Measurements from ENCODE around the gene ARSK. TPM values are rescaled to one million over a fixed set of nuclear protein-coding genes. Genes with fewer than 3 reads are reported as not detected.
"Not testable (repeated sequence)": the region's sequence is repeated elsewhere in the genome, so short reads cannot be mapped to it uniquely, and the experiment has no call there.

The ARSK gene
- total RNA-seq, 1 experiment from 2014 or later, result 6.0 TPM

DNA sequence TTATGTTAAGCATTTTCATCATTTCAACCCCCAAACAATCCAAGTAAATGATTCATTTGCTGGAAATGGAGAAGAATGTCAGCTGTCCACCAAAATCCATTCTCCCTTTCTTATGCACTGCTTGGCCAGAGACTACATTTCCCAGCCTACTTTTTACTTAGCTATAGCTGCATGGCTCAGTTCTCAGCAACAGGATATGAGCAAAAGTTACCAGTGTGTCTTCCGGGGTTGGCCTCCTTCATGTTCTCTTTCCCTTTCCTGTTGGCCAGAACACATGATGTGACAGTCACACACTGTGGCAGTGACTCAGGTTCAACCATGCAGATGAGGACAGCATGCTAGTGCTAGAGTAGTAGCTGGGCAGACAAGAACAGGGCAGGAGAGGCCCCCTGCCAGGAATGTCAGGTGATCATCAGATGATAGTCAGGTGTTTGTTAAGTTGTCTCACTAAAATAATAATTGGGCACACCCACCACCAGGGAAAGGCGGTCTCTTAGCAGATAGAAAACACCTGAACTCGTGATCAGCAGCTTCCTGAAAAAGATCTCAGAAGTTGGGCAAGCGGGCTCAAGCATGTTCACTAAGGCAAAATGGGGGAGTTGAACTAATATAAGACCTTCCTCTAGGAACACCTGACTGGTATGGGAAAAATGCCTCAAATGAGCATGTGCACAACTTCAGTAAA is 77.2 kb downstream of the ARSK start:
- no peak overlapping the region for H3K4me3 ChIP-seq (ENCODE audit: low read depth, low read length, poor library complexity, severe bottlenecking)
- H3K4me1 ChIP-seq (ENCODE audit: insufficient read depth, low read length, poor library complexity, severe bottlenecking), result no peaks in the 10 kb centered on the region
- H3K27ac ChIP-seq (ENCODE audit: low read depth, low read length, poor library complexity, severe bottlenecking), result no peak overlapping the region
- intact Hi-C loops (cut with micrococcal nuclease; ENCODE audit: unreplicated experiment), result no loop called here
- H3K36me3 ChIP-seq (ENCODE audit: insufficient read depth, low read length, poor library complexity, severe bottlenecking), result no peaks in the 10 kb centered on the region
- ChIA-PET POLR2A (ENCODE audit: low non-redundant PET) (no interaction called here), CTCF (no interaction called here)
- TF ChIP-seq, protein P1, sequence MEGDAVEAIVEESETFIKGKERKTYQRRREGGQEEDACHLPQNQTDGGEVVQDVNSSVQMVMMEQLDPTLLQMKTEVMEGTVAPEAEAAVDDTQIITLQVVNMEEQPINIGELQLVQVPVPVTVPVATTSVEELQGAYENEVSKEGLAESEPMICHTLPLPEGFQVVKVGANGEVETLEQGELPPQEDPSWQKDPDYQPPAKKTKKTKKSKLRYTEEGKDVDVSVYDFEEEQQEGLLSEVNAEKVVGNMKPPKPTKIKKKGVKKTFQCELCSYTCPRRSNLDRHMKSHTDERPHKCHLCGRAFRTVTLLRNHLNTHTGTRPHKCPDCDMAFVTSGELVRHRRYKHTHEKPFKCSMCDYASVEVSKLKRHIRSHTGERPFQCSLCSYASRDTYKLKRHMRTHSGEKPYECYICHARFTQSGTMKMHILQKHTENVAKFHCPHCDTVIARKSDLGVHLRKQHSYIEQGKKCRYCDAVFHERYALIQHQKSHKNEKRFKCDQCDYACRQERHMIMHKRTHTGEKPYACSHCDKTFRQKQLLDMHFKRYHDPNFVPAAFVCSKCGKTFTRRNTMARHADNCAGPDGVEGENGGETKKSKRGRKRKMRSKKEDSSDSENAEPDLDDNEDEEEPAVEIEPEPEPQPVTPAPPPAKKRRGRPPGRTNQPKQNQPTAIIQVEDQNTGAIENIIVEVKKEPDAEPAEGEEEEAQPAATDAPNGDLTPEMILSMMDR (conservative IDR thresholded peaks at IDR 0.05; ENCODE audit: low read depth, low read length), result no peak
- TF ChIP-seq EZH2 (IDR thresholded peaks at IDR 0.05; ENCODE audit: borderline replicate concordance, low read depth, low read length, poor library complexity, severe bottlenecking), result no peak
- BruUV-seq (replicated peaks), result no TSS peak
- DNase-seq (ENCODE audit: low spot score), result no peak
- no peaks in the 10 kb centered on the region for H3K9me3 ChIP-seq (ENCODE audit: low read depth, low read length, poor library complexity, severe bottlenecking)
- no peaks in the 10 kb centered on the region for H3K27me3 ChIP-seq (replicated peaks; ENCODE audit: insufficient read depth, low read depth, low read length, poor library complexity)

DNA sequence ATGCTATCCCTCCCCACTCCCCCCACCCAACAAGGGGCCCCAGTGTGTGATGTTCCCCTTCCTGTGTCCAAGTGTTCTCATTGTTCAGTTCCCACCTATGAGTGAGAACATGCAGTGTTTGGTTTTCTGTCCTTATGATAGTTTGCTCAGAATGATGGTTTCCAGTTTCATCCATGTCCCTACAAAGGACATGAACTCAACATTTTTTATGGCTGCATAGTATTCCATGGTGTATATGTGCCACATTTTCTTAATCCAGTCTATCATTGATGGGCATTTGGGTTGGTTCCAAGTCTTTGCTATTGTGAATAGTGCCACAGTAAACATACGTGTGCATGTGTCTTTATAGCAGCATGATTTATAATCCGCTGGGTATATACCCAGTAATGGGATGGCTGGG is 78.0 kb downstream of the ARSK start:
- intact Hi-C loops (cut with micrococcal nuclease; ENCODE audit: unreplicated experiment); H3K9me3 ChIP-seq (ENCODE audit: low read depth, low read length, poor library complexity, severe bottlenecking); H3K27me3 ChIP-seq (replicated peaks; ENCODE audit: insufficient read depth, low read depth, low read length, poor library complexity); H3K27ac ChIP-seq (ENCODE audit: low read depth, low read length, poor library complexity, severe bottlenecking); H3K36me3 ChIP-seq (ENCODE audit: insufficient read depth, low read length, poor library complexity, severe bottlenecking); H3K4me3 ChIP-seq (ENCODE audit: low read depth, low read length, poor library complexity, severe bottlenecking); DNase-seq (ENCODE audit: low spot score); POLR2A ChIA-PET (ENCODE audit: low non-redundant PET); H3K4me1 ChIP-seq (ENCODE audit: insufficient read depth, low read length, poor library complexity, severe bottlenecking); BruUV-seq (replicated peaks); CTCF ChIA-PET: not testable (repeated sequence)

GRCh38 chr5:95633671-95634070 is 78.8 kb downstream of the ARSK start:
- no peak overlapping the region for H3K27ac ChIP-seq (ENCODE audit: low read depth, low read length, poor library complexity, severe bottlenecking)
- H3K27me3 ChIP-seq (replicated peaks; ENCODE audit: insufficient read depth, low read depth, low read length, poor library complexity), result no peaks in the 10 kb centered on the region
- no peaks in the 10 kb centered on the region for H3K4me1 ChIP-seq (ENCODE audit: insufficient read depth, low read length, poor library complexity, severe bottlenecking)
- TF ChIP-seq, protein P1 (conservative IDR thresholded peaks at IDR 0.05; ENCODE audit: low read depth, low read length), result no peak
- TF ChIP-seq EZH2 (IDR thresholded peaks at IDR 0.05; ENCODE audit: borderline replicate concordance, low read depth, low read length, poor library complexity, severe bottlenecking), result no peak
- H3K36me3 ChIP-seq (ENCODE audit: insufficient read depth, low read length, poor library complexity, severe bottlenecking), result no peaks in the 10 kb centered on the region
- no peak overlapping the region for H3K4me3 ChIP-seq (ENCODE audit: low read depth, low read length, poor library complexity, severe bottlenecking)
- BruUV-seq (replicated peaks), result no TSS peak
- POLR2A ChIA-PET (ENCODE audit: low non-redundant PET), result no interaction called here
- CTCF ChIA-PET, result no interaction called here
- no peak for DNase-seq (ENCODE audit: low spot score)
- H3K9me3 ChIP-seq (ENCODE audit: low read depth, low read length, poor library complexity, severe bottlenecking), result no peaks in the 10 kb centered on the region
- intact Hi-C loops (cut with micrococcal nuclease; ENCODE audit: unreplicated experiment), result no loop called here

- CTCF ChIA-PET, result no interaction called here
- BruUV-seq (replicated peaks), result no TSS peak
These were observed 79.2 kb downstream of the ARSK start for GRCh38 chr5:95634081-95634480.

More at GRCh38 chr5:95634081-95634480, 79.2 kb downstream of the ARSK start:
- H3K36me3 ChIP-seq (ENCODE audit: insufficient read depth, low read length, poor library complexity, severe bottlenecking), result no peaks in the 10 kb centered on the region
- intact Hi-C loops (cut with micrococcal nuclease; ENCODE audit: unreplicated experiment), result no loop called here
- no peaks in the 10 kb centered on the region for H3K4me1 ChIP-seq (ENCODE audit: insufficient read depth, low read length, poor library complexity, severe bottlenecking)
- TF ChIP-seq, protein P1 (conservative IDR thresholded peaks at IDR 0.05; ENCODE audit: low read depth, low read length), result no peak
- TF ChIP-seq EZH2 (IDR thresholded peaks at IDR 0.05; ENCODE audit: borderline replicate concordance, low read depth, low read length, poor library complexity, severe bottlenecking), result no peak
- DNase-seq (ENCODE audit: low spot score), result no peak
- POLR2A ChIA-PET (ENCODE audit: low non-redundant PET), result no interaction called here
- H3K4me3 ChIP-seq (ENCODE audit: low read depth, low read length, poor library complexity, severe bottlenecking), result no peak overlapping the region
- no peaks in the 10 kb centered on the region for H3K9me3 ChIP-seq (ENCODE audit: low read depth, low read length, poor library complexity, severe bottlenecking)
- no peaks in the 10 kb centered on the region for H3K27me3 ChIP-seq (replicated peaks; ENCODE audit: insufficient read depth, low read depth, low read length, poor library complexity)
- H3K27ac ChIP-seq (ENCODE audit: low read depth, low read length, poor library complexity, severe bottlenecking), result no peak overlapping the region
